Osteocyte (in vitro differentiated cells): ENCODE measurements around the gene AHSA1. TPM values are rescaled to one million over a fixed set of nuclear protein-coding genes. Genes with fewer than 3 reads are reported as not detected.

Experiments
- DNase-seq: peaks from one replicate; pipeline ENCODE4 v3.0.0; 2021; ENCODE audit warnings: mixed read lengths; ENCODE audit not compliant: unreplicated experiment; ENCODE audit errors: extremely low spot score
- H3K27ac Mint-ChIP-seq: one replicate; pipeline ENCODE4 v1.8.0; 2021; ENCODE audit warnings: mild to moderate bottlenecking, mixed read lengths; ENCODE audit not compliant: unreplicated experiment
- H3K27me3 Mint-ChIP-seq: one replicate; pipeline ENCODE4 v1.8.0; 2021; ENCODE audit warnings: mixed read lengths; ENCODE audit not compliant: unreplicated experiment
- H3K36me3 Mint-ChIP-seq: one replicate; pipeline ENCODE4 v1.8.0; 2021; ENCODE audit warnings: mixed read lengths; ENCODE audit not compliant: unreplicated experiment
- H3K4me1 Mint-ChIP-seq: one replicate; pipeline ENCODE4 v1.8.0; 2021; ENCODE audit warnings: mixed read lengths; ENCODE audit not compliant: unreplicated experiment
- H3K4me3 Mint-ChIP-seq: one replicate; pipeline ENCODE4 v1.8.0; 2021; ENCODE audit warnings: mild to moderate bottlenecking, moderate library complexity, mixed read lengths; ENCODE audit not compliant: unreplicated experiment
- H3K9me3 Mint-ChIP-seq: one replicate; pipeline ENCODE4 v1.8.0; 2021; ENCODE audit warnings: mixed read lengths; ENCODE audit not compliant: unreplicated experiment
- CTCF ChIP-seq: fragments of 200-600 bp; sonication (generic); IDR thresholded peaks from 2 replicates; pipeline ENCODE4 v1.5.0; 2021; ENCODE audit warnings: antibody characterized with exemption, mild to moderate bottlenecking, moderate library complexity
- total RNA-seq: library from RNA; stranded (reverse); gene quantifications from 2 replicates; pipeline ENCODE4 v1.2.1, GENCODE V29; 2021

The AHSA1 gene
- total RNA-seq, 1 donor from 2014 or later: 115 TPM

- Mint-ChIP-seq H3K36me3 (peaks cover 8% of the 10 kb centered on the region), H3K4me3 (no peak overlapping the region), H3K4me1 (no peaks in the 10 kb centered on the region)
Observed at GRCh38 chr14:77473921-77474320, 16.0 kb downstream of the AHSA1 start.

GRCh38 chr14:77474479-77475177, 16.7 kb downstream of the AHSA1 start:
- DNase-seq: no peak
- no peak for TF ChIP-seq CTCF
- peaks cover 1% of the 10 kb centered on the region for H3K36me3 Mint-ChIP-seq
- H3K4me3 Mint-ChIP-seq: no peak overlapping the region
- H3K9me3 Mint-ChIP-seq: no peaks in the 10 kb centered on the region
- peaks cover 11% of the 10 kb centered on the region for H3K27me3 Mint-ChIP-seq
- H3K27ac Mint-ChIP-seq: no peak overlapping the region
- H3K4me1 Mint-ChIP-seq: no peaks in the 10 kb centered on the region

More at GRCh38 chr14:77473921-77474320, 16.0 kb downstream of the AHSA1 start:
- Mint-ChIP-seq H3K9me3 (no peaks in the 10 kb centered on the region), H3K27me3 (peaks cover 11% of the 10 kb centered on the region), H3K27ac (no peak overlapping the region)
- DNase-seq: no peak
- no peak for TF ChIP-seq CTCF

GRCh38 chr14:77475432-77476115, 17.7 kb downstream of the AHSA1 start:
- no peak overlapping the region for H3K4me3 Mint-ChIP-seq
- H3K27ac Mint-ChIP-seq: no peak overlapping the region
- H3K36me3 Mint-ChIP-seq: no peaks in the 10 kb centered on the region
- no peak for TF ChIP-seq CTCF
- no peaks in the 10 kb centered on the region for H3K9me3 Mint-ChIP-seq
- H3K27me3 Mint-ChIP-seq: peaks cover 11% of the 10 kb centered on the region
- no peaks in the 10 kb centered on the region for H3K4me1 Mint-ChIP-seq
- no peak for DNase-seq

GRCh38 chr14:77478029-77478428, 20.1 kb downstream of the AHSA1 start:
- Mint-ChIP-seq H3K36me3 (no peaks in the 10 kb centered on the region), H3K9me3 (no peaks in the 10 kb centered on the region), H3K4me3 (no peak overlapping the region), H3K27me3 (peaks cover 11% of the 10 kb centered on the region), H3K27ac (no peak overlapping the region), H3K4me1 (no peaks in the 10 kb centered on the region)
- no peak for TF ChIP-seq CTCF
- no peak for DNase-seq

- Mint-ChIP-seq H3K4me3 (no peak overlapping the region), H3K9me3 (no peaks in the 10 kb centered on the region), H3K27me3 (peaks cover 7% of the 10 kb centered on the region), H3K27ac (no peak overlapping the region), H3K36me3 (no peaks in the 10 kb centered on the region), H3K4me1 (no peaks in the 10 kb centered on the region)
- DNase-seq: no peak
- TF ChIP-seq CTCF: no peak
Observed at GRCh38 chr14:77478796-77479195, 20.9 kb downstream of the AHSA1 start.
